AG09319 (cell line): Measurements from ENCODE around the gene ALDH1A1.
"Not testable (repeated sequence)": the region's sequence is repeated elsewhere in the genome, so short reads cannot be mapped to it uniquely, and the experiment has no call there.

Experiments
- DNase-seq: peaks from one replicate; pipeline ENCODE4 v3.0.0-alpha.2; 2010; ENCODE audit warnings: low read depth; ENCODE audit errors: extremely low read depth
- CTCF ChIP-seq: IDR thresholded peaks from 2 replicates; pipeline ENCODE4 v1.5.1; 2011; ENCODE audit warnings: low read depth, mild to moderate bottlenecking, inconsistent platforms, low read length, moderate library complexity

Gene ALDH1A1

DNA sequence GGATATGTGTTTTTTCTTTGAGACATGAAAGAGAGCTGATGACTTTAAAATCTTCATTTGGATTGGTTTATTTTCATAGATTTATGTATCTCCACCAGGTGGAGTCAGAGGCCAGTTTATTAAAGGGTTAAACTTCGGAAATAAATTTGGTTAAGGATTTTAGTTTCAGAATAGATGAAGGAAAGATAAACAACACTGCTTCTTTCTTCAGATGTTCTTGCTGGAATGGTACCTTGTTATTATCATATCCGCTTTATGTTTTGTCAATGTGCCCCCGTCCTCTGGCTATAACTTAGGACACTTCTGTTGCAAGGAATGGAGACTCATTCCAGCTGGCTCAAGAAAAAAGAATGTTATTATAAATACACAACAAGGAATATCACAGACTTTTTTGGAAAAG is 81.2 kb downstream of the ALDH1A1 start:
- DNase-seq, result no peak
- peak; percentile 36 for TF ChIP-seq CTCF

DNA sequence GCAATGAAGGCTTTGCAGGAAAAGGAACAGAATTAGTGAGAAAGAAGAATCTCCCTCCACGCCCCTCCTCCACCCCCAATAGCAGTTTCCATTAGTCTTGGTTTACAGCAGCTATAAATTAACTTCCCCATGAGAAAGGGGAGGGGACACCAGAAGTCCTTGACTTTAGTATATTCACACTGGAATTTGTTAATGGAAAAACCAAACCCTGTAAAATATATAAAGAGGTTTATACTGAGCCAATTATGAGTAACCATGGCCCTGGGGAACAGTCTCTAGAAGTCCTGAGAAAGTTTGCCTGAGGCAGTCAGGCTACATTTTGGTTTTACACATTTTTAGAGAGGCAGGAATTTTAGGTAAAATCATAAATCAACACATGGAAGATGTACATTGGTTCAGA is 88.5 kb downstream of the ALDH1A1 start:
- DNase-seq, result no peak
- no peak for TF ChIP-seq CTCF

DNA sequence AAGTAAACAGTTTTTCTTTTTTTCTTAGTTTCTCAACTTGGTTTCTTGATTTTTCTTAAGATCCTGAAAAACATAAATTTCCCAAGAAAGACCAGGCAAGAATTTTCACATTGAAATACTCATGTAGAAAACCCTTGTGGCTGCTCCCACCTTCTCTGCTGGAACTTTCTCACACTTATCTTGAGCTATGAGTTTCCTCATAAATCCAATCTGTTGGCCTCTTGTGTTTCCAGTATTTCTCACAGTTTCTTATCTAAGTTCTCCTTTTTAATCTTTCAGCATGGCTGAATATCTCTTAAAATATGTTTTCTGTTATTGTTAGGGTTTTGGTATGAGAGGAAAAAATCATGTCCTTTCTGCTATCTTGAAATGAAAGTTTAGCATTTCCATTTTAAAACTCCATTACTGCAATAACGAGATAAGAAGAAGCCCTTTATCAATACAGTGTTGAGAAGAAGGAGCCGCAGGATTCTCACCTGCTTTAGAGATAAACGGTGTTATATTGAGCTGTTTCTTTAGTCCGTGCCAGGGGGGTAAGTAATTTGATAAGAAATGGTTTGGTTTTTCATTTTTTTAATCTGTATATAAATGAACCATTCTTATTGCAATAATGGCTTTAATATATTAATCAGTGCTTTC is 89.3 kb downstream of the ALDH1A1 start:
- TF ChIP-seq CTCF, result no peak
- no peak for DNase-seq

DNA sequence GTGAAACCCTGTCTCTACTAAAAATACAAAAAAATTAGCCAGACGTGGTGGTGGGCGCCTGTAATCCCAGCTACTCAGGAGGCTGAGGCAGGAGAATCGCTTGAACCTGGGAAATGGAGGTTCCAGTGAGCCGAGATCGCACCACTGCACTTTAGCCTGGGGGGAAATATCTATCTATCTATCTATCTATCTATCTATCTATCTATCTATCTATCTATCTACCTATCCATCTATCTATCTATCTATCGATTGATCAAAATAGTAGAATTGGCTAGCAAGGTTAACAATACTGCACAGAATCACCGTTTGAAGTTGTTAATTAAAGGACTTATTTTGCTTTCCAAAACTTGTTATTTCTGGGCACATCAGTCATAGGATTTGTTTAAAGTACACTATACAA is 90.1 kb downstream of the ALDH1A1 start:
- not testable (repeated sequence) for DNase-seq

- no peak for TF ChIP-seq CTCF
- no peak for DNase-seq
Measured at GRCh38 chr9:72858089-72858912, 94.6 kb downstream of the ALDH1A1 start.

DNA sequence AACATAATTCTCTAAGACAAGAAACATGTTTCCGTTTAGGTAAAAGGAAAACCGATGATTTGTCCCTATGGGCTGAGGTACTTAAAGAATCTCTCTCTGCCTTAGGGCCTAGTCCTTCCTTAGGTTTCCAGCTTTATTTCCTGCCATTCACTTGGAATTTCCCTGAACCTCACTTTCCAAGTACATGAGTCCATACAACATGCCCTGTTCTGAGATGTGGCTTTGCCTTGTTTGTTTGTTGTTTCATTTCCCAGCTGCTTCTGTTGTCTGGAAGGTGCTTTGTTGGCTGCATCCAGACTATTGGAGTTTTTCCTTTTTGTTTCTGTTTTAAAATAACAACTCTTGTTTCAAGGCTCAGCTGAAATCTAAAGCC is 95.2 kb downstream of the ALDH1A1 start:
- DNase-seq, result no peak
- no peak for TF ChIP-seq CTCF

DNA sequence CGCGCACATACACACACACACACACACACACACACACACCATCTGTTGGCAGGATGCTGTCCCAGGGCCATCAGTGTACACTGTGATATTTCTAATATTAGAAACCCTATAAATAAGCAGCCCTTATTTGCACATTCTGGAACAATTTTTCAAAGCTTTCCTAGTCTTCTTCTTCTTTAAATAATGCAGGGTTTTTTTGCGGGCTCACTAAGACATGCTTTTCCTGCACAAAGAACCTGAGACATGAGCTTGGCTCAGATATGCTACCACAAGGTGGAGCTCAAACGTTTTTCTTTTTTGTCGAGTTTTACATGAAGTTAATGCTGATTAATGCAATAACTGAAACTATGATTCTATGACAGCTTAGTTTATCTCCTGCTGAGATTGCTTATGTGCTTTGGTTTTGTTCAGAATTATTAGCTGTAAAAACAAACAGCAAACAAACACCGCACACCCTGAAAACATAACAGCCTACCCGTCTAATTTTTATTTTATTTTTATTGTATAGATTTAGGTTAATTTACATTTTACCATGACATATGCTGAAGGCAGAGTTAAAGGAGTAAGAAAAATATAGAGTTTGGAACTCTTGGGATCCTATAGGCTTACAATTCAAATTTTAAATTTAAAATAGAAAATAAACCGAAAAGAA is 95.8 kb downstream of the ALDH1A1 start:
- peak; percentile 31 for DNase-seq
- peak; percentile 82 for TF ChIP-seq CTCF
